CD4-positive, CD25-positive, alpha-beta regulatory T cell (primary cell): ENCODE data around the gene NUP214. TPM values are rescaled to one million over a fixed set of nuclear protein-coding genes. Genes with fewer than 3 reads are reported as not detected.
A peak's percentile ranks its signal among the peaks of the same experiment; 100 is the strongest.

Experiments used
- ATAC-seq, 2 donors: fragments of 150-1000 bp; cut with Tn5 transposase; one replicate each; pipeline ENCODE4 v1.10.0; 2021; ENCODE audit warnings: low read depth in 2 of 2, moderate number of reproducible peaks in 2 of 2, moderate library complexity in 1 of 2
- DNase-seq, 3 donors: peaks; one replicate each; pipeline versions ENCODE4 v3.0.0 to v3.0.0-alpha.2; 2012 to 2022; ENCODE audit warnings: mixed read lengths in 1 of 3
- H3K27ac ChIP-seq: one replicate; pipeline ENCODE4 v1.7.0; 2013; ENCODE audit warnings: mild to moderate bottlenecking, low read length; ENCODE audit not compliant: insufficient read depth, poor library complexity, severe bottlenecking
- H3K27me3 ChIP-seq: one replicate; pipeline ENCODE4 v1.7.0; 2013; ENCODE audit warnings: low read length; ENCODE audit not compliant: control insufficient read depth, insufficient read depth
- H3K36me3 ChIP-seq: one replicate; pipeline ENCODE4 v1.7.0; 2013; ENCODE audit warnings: mild to moderate bottlenecking, low read length, moderate library complexity; ENCODE audit not compliant: control insufficient read depth, insufficient read depth
- H3K4me1 ChIP-seq: 2 replicates; pipeline ENCODE4 v1.7.0; 2013; ENCODE audit warnings: mild to moderate bottlenecking, low read length; ENCODE audit not compliant: insufficient read depth, control insufficient read depth, poor library complexity, severe bottlenecking
- H3K4me3 ChIP-seq: one replicate; pipeline ENCODE4 v1.7.0; 2013; ENCODE audit warnings: low read depth, mild to moderate bottlenecking, low read length, moderate library complexity
- H3K9me3 ChIP-seq, 2 experiments: 1 replicate in 1 of 2; 2 replicates in 1 of 2; pipeline ENCODE4 v1.7.0; 2013; ENCODE audit warnings: low read length in 2 of 2, mild to moderate bottlenecking in 1 of 2, moderate library complexity in 1 of 2; ENCODE audit not compliant: control insufficient read depth in 2 of 2
- H3K27ac Mint-ChIP-seq, 3 donors: one replicate each; pipeline ENCODE4 v1.8.0; 2020 to 2022; ENCODE audit warnings: mild to moderate bottlenecking in 3 of 3, mixed read lengths in 3 of 3, moderate library complexity in 2 of 3
- H3K27me3 Mint-ChIP-seq: one replicate; pipeline ENCODE4 v1.8.0; 2022; ENCODE audit warnings: mild to moderate bottlenecking, mixed read lengths
- H3K36me3 Mint-ChIP-seq: one replicate; pipeline ENCODE4 v1.8.0; 2020; ENCODE audit warnings: mixed read lengths
- H3K4me1 Mint-ChIP-seq, 4 donors: one replicate each; pipeline ENCODE4 v1.8.0; 2020 to 2022; ENCODE audit warnings: mixed read lengths in 4 of 4, mild to moderate bottlenecking in 1 of 4
- H3K4me3 Mint-ChIP-seq, 4 donors: one replicate each; pipeline ENCODE4 v1.8.0; 2020 to 2022; ENCODE audit warnings: mild to moderate bottlenecking in 4 of 4, mixed read lengths in 4 of 4, moderate library complexity in 3 of 4
- H3K9me3 Mint-ChIP-seq, 7 donors: one replicate each; pipeline ENCODE4 v1.8.0; 2020 to 2022; ENCODE audit warnings: mixed read lengths in 7 of 7, mild to moderate bottlenecking in 3 of 7, moderate library complexity in 2 of 7
- polyA plus RNA-seq, 4 donors: library from polyadenylated mRNA; unstranded; fragments of 300-500 nt; fragmentation: Illumina TruSeq; gene quantifications; one replicate each; pipeline ENCODE4 v1.2.3, GENCODE V29; 2021
- total RNA-seq: library from RNA; stranded (reverse); gene quantifications from one replicate; pipeline ENCODE4 v1.2.3, GENCODE V29; 2022

The NUP214 gene
- total and polyA plus RNA-seq, 5 donors from 2014 or later: 9.8 to 124 (median 14.8) TPM

DNA sequence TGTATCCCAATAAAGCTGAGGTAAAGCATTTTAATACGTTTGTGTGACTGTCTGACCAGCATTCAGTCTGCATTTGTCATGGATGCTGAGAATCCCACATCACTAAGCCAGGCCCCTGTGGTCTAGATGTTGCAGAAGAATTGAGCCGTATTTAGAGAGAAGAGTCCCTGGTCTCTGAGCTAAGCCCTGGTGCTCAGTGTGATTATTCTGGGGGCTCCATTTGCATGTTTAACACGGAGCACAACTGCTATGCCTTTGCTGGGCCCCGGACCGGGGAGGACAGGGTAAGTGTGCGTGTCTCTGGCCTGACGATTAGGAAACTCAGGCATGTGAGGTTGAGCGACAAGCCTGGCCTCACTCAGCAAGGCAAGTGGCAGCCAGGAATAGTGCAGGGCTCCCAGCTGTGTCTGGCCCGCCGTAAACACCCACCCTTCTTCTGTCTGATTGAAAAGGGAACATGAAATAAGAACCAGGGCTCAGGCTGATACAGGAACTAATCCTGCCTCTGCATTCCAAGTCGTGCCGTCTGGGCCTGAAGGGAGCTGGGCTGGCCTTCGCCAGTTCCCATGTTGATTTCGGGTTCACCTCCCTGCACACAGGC is 128.6 kb downstream of the NUP214 start:
- ATAC-seq: no peak
- Histone ChIP-seq H3K27me3 (no peaks in the 10 kb centered on the region), H3K4me3 (no peak overlapping the region), H3K9me3 (no peaks in the 10 kb centered on the region), H3K36me3 (peaks cover 6% of the 10 kb centered on the region), H3K27ac (peak overlapping the region; percentile 90), H3K4me1 (peaks cover 76% of the 10 kb centered on the region)
- Mint-ChIP-seq H3K36me3 (no peaks in the 10 kb centered on the region), H3K27me3 (no peaks in the 10 kb centered on the region), H3K4me1 (peaks cover 10 to 78% (median 36%) of the 10 kb centered on the region in 4 donors), H3K27ac (peak overlapping the region; percentile 93 to 100 (median 96)), H3K4me3 (peak overlapping the region; percentile 66 to 100 (median 86)), H3K9me3 (peaks cover 0 to 2% (median 0%) of the 10 kb centered on the region in 7 donors)
- no peak for DNase-seq

DNA sequence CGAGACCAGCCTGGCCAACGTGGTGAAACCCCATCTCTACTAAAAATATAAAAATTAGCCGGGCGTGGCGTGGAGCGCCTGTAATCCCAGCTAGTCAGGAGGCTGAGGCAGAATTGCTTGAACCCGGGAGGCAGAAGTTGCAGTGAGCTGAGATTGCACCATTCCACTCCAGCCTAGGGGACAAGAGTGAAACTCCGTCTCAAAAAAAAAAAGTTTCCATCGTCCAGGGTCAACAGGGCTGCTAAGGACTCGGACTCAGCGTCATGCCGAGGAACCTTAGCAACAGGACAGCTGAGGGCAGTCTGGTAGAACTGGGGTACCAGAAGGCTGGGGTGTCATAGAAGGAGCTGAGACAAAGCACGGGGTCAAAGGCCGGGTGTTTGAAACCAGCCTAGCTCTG is 129.2 kb downstream of the NUP214 start:
- Mint-ChIP-seq H3K4me1 (peaks cover 6 to 78% (median 32%) of the 10 kb centered on the region in 4 donors), H3K27ac (peak overlapping the region; percentile 93 to 100 (median 96)), H3K9me3 (peaks cover 0 to 2% (median 0%) of the 10 kb centered on the region in 7 donors), H3K27me3 (no peaks in the 10 kb centered on the region), H3K4me3 (peak overlapping the region; percentile 60 to 100 (median 78)), H3K36me3 (no peaks in the 10 kb centered on the region)
- DNase-seq (no peak), ATAC-seq (no peak)
- Histone ChIP-seq H3K36me3 (peaks cover 12% of the 10 kb centered on the region), H3K4me1 (peaks cover 79% of the 10 kb centered on the region), H3K27me3 (no peaks in the 10 kb centered on the region), H3K9me3 (no peaks in the 10 kb centered on the region), H3K4me3 (no peak overlapping the region), H3K27ac (peak overlapping the region; percentile 90)

DNA sequence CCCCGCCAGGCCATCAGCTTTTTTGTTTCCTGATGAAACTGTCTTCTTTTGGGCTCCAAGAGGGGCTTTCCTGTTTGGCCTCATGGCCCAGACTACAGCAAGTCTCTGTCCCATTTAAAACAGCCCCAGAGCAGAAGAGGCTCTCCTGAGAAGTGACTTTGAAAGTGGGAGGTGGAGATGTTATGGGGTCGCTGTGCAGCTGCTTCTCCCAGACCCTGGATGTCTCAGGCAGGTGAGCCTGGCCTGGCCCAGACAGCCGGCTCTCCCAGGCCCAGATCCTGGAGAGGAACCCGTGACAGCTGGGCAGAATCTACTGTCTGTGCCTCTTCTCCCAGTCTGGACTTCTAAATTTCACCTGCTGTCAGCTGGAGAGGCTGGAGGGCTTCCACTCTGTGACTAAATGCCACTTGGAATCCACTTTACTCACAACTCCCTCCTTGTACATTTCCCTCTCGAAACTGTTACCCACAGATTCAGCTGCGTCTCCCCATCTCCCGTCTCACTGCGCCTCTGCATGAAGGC is 130.4 kb downstream of the NUP214 start:
- Mint-ChIP-seq H3K9me3 (peaks cover 0 to 2% (median 0%) of the 10 kb centered on the region in 7 donors), H3K27me3 (no peaks in the 10 kb centered on the region), H3K36me3 (peaks cover 7% of the 10 kb centered on the region), H3K4me3 (peak overlapping the region; percentile 92 to 100 (median 94)), H3K4me1 (peaks cover 6 to 85% (median 34%) of the 10 kb centered on the region in 4 donors), H3K27ac (peak overlapping the region; percentile 96 to 100 (median 99))
- peaks cover 87% of the 10 kb centered on the region for H3K4me1 ChIP-seq
- peak overlapping the region; percentile 90 for H3K27ac ChIP-seq
- H3K27me3 ChIP-seq: no peaks in the 10 kb centered on the region
- H3K4me3 ChIP-seq: peak overlapping the region; percentile 81
- peaks cover 23% of the 10 kb centered on the region for H3K36me3 ChIP-seq
- no peaks in the 10 kb centered on the region for H3K9me3 ChIP-seq
- DNase-seq: no peak
- ATAC-seq: peak in 1 of 2 donors; percentile 2

DNA sequence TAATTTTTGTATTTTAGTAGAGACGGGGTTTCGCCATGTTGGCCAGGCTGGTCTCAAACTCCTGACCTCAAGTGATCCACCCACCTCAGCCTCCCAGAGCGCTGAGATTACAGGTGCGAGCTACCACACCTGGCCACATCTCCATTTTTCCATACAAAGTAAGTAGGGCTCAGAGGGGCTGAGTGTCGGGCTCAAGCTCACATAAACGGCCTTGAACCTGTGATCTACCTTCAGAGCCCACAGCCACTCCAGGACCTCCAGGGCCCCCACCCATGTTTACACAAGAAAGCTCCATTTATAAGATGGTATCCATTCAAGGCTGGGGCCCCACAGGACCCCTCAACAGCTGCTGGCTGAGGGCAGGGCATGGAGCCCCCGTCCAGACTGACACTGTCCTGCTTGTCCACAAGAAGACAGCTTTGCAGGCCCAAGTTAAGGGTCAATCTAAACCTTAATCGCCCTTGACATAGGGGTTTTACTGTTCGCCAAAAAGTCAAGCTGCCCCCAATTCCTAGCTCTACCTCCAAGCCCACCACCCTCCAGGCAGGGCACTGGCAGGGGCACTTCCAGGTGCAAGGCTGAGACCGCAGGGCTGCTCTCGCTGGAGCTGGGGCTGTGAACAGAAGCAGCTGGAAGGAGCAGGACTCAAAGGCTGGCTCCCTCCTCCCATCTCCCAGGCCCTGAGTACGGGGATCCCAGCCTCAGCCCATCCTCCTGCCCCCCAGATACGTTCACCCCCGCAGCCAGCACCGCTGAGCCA is 132.1 kb downstream of the NUP214 start:
- no peaks in the 10 kb centered on the region for H3K9me3 ChIP-seq
- peaks cover 38% of the 10 kb centered on the region for H3K36me3 ChIP-seq
- DNase-seq (no peak), ATAC-seq (no peak)
- H3K4me1 Mint-ChIP-seq: peaks cover 7 to 86% (median 33%) of the 10 kb centered on the region in 4 donors
- H3K27me3 ChIP-seq: no peaks in the 10 kb centered on the region
- peak overlapping the region; percentile 90 for H3K27ac ChIP-seq
- peak overlapping the region; percentile 38 to 93 (median 84) for H3K4me3 Mint-ChIP-seq
- H3K4me1 ChIP-seq: peaks cover 90% of the 10 kb centered on the region
- H3K4me3 ChIP-seq: no peak overlapping the region
- H3K27me3 Mint-ChIP-seq: no peaks in the 10 kb centered on the region
- H3K27ac Mint-ChIP-seq: peak overlapping the region; percentile 96 to 100 (median 99)
- H3K9me3 Mint-ChIP-seq: peaks cover 0 to 2% (median 0%) of the 10 kb centered on the region in 7 donors
- H3K36me3 Mint-ChIP-seq: peaks cover 13% of the 10 kb centered on the region

DNA sequence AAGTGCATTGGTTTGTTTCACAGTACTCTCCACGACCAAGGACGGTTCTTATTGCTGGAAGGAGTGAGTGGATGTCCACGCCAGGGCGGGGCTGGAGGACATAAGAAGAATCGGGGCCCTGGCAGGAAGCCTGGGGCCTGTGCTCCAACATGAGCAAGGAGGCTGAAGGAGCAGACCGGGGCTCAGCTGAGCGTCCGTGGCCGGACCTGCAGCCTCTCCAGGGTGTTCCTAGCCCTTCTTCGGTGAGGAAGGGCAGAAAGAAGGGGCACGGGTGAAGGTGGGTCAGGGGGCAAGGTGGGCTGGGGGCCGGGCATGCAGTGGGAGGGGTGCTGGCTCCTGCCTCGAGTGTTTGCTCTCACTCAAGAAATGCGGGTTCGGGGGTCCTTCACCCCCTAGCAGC is 132.8 kb downstream of the NUP214 start:
- Histone ChIP-seq H3K27ac (peak overlapping the region; percentile 90), H3K27me3 (no peaks in the 10 kb centered on the region), H3K4me3 (no peak overlapping the region), H3K4me1 (peaks cover 91% of the 10 kb centered on the region), H3K36me3 (peaks cover 45% of the 10 kb centered on the region), H3K9me3 (no peaks in the 10 kb centered on the region)
- Mint-ChIP-seq H3K36me3 (peaks cover 20% of the 10 kb centered on the region), H3K9me3 (peaks cover 0 to 2% (median 0%) of the 10 kb centered on the region in 7 donors), H3K4me3 (peak overlapping the region in 3 of 4 donors; percentile 52 to 75 (median 65)), H3K27me3 (no peaks in the 10 kb centered on the region), H3K27ac (peak overlapping the region; percentile 90 to 99 (median 96)), H3K4me1 (peaks cover 11 to 86% (median 34%) of the 10 kb centered on the region in 4 donors)
- DNase-seq: no peak
- no peak for ATAC-seq

DNA sequence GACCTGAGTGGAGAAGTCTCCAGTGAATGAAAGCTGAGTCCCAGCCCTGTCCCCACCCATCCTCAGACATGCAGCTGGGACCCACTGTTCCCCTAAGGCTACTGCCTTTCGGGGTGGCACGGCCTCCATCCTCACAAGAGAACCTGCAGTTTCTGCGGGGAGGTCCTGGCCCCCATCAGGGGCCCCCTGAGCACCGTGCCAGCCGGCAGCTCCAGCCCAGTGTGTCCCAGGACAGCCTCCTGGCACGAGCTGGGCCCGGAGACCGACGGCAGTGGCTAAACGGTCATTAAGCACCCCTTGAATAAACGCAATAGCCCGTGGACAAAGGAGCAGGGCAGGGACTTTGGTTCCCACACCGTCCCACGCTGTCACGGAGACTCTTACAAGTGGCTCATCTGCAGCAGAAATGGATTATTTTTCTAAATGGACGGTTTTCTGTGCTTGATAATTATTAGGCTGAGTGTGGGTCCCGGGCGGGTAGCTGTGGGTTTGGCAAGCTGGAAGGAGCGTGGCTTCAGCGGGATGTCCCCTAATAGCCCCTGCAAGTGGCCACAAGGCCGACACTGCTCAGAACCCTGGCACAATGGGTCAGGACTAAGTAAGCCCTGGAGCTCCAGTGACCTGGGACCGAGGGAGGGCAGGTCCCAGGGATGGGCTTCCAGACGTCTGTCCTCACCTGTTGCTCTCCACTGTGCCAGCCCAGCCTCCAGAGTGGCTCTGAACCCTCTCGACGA is 133.5 kb downstream of the NUP214 start:
- Mint-ChIP-seq H3K4me3 (peak overlapping the region in 1 of 4 donors; percentile 35), H3K4me1 (peaks cover 11 to 85% (median 33%) of the 10 kb centered on the region in 4 donors), H3K27me3 (no peaks in the 10 kb centered on the region), H3K9me3 (peaks cover 0 to 2% (median 0%) of the 10 kb centered on the region in 7 donors), H3K27ac (peak overlapping the region in 2 of 3 donors; percentile 42 to 69), H3K36me3 (peaks cover 25% of the 10 kb centered on the region)
- Histone ChIP-seq H3K4me1 (peaks cover 90% of the 10 kb centered on the region), H3K27me3 (no peaks in the 10 kb centered on the region), H3K9me3 (no peaks in the 10 kb centered on the region), H3K4me3 (no peak overlapping the region), H3K27ac (peak overlapping the region; percentile 90), H3K36me3 (peaks cover 48% of the 10 kb centered on the region)
- no peak for DNase-seq
- ATAC-seq: no peak

DNA sequence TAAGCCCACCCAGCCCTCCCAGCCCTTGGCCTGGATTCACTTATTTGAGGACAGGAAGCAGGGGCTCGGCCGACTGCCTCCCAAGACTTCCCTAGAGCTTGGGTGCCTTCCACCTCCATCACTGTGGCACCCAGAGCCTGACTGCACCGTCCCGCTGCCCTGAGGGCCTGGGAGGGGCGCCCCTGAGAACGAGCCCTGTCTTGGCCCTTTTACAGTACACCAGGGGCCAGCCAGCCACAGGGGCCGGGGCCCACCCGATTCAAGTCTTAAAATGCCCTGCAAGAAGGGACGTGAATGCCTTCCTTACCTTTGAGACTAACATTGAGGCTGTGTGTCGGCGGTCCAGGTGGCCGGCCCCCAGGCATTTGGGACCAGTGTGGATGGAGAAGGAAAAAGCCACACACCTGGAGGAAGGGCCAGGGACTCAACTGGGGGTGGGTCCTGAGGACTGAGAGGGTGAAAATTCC is 134.1 kb downstream of the NUP214 start:
- no peaks in the 10 kb centered on the region for H3K9me3 ChIP-seq
- Mint-ChIP-seq H3K9me3 (peaks cover 0 to 2% (median 0%) of the 10 kb centered on the region in 7 donors), H3K27ac (peak overlapping the region in 1 of 3 donors; percentile 95), H3K4me1 (peaks cover 11 to 85% (median 36%) of the 10 kb centered on the region in 4 donors), H3K36me3 (peaks cover 25% of the 10 kb centered on the region), H3K27me3 (no peaks in the 10 kb centered on the region), H3K4me3 (peak overlapping the region in 2 of 4 donors; percentile 21 to 70)
- H3K4me1 ChIP-seq: peaks cover 90% of the 10 kb centered on the region
- no peaks in the 10 kb centered on the region for H3K27me3 ChIP-seq
- H3K36me3 ChIP-seq: peaks cover 50% of the 10 kb centered on the region
- H3K4me3 ChIP-seq: no peak overlapping the region
- ATAC-seq (no peak), DNase-seq (no peak)
- H3K27ac ChIP-seq: peak overlapping the region; percentile 47
